H1 (cell line): ENCODE measurements around the gene C12orf75. TPM values are rescaled to one million over a fixed set of nuclear protein-coding genes. Genes with fewer than 3 reads are reported as not detected.

Experiments
- CHD7 ChIP-seq: fragments of 300-600 bp; sonication (generic); IDR thresholded peaks from 2 replicates; pipeline ENCODE4 v1.7.1; 2012; ENCODE audit warnings: low read length, moderate library complexity, mild to moderate bottlenecking, inconsistent platforms; ENCODE audit not compliant: insufficient replicate concordance
- PHF8 ChIP-seq: fragments of 200-600 bp; sonication (generic); conservative IDR thresholded peaks from 2 replicates; pipeline ENCODE4 v1.7.1; 2012; ENCODE audit warnings: low read depth, mild to moderate bottlenecking, inconsistent platforms, low read length, moderate library complexity
- POU5F1 ChIP-seq: IDR thresholded peaks from 2 replicates; pipeline ENCODE4 v1.6.1; 2011; ENCODE audit warnings: low read depth, mild to moderate bottlenecking, low read length, moderate library complexity
- SIN3A ChIP-seq, 2 experiments: IDR thresholded peaks in 1 of 2; conservative IDR thresholded peaks in 1 of 2; 2 replicates each; pipeline ENCODE4 v1.6.1; 2011 to 2012; ENCODE audit warnings: low read length in 2 of 2, improper control_type of control experiment in 1 of 2, low read depth in 1 of 2, mild to moderate bottlenecking in 1 of 2
- ZNF274 ChIP-seq: IDR thresholded peaks from 2 replicates; pipeline ENCODE4 v1.7.0; 2012; ENCODE audit warnings: low read length, borderline replicate concordance; ENCODE audit errors: extremely low read depth
- polyA plus RNA-seq, 7 experiments: library from polyadenylated mRNA; depleted of rRNA in 3 of 7; stranded (reverse) in 5 of 7; unstranded in 2 of 7; fragments of >200 nt in 5 of 7; fragments of 200-250 nt in 2 of 7; gene quantifications; 1 replicate in 5 of 7; 2 replicates in 1 of 7; 4 replicates in 1 of 7; pipeline versions ENCODE4 v1.2.1 to v1.2.3, GENCODE V29; 2011 to 2013; ENCODE audit warnings: missing spikeins in 2 of 7, mixed read lengths in 2 of 7
- total RNA-seq: library from RNA; stranded (reverse); fragmentation: NEBNext Ultra II Directional; extraction: Animal tissue kit (Norgen Biotek cat#: 25700); gene quantifications from 2 replicates; pipeline ENCODE4 v1.2.1, GENCODE V29; 2021

C12orf75 gene
- total and polyA plus RNA-seq, 2 of the 8 experiments (the other 6 are each of a cell fraction or from before 2014, with no cell fraction given) = 26.4 to 41.2 TPM

- TF ChIP-seq SIN3A (conservative IDR thresholded peaks at IDR 0.05 in 1 of 2, IDR thresholded peaks at IDR 0.05 in 1 of 2; ENCODE audit: low read depth in 1 of 2, low read length in 2 of 2) (no peak), PHF8 (no peak), POU5F1 (no peak), ZNF274 (no peak), CHD7 (no peak)
These were observed 11.6 kb upstream of the C12orf75 start (continued) for GRCh38 chr12:105318651-105319483.
